Endodermal cell (in vitro differentiated cells): ENCODE results near the gene IGFBP1. TPM values are rescaled to one million over a fixed set of nuclear protein-coding genes. Genes with fewer than 3 reads are reported as not detected.
"Not testable (repeated sequence)": the region's sequence is repeated elsewhere in the genome, so short reads cannot be mapped to it uniquely, and the experiment has no call there.

Source experiments
- DNase-seq: peaks from one replicate; pipeline ENCODE4 v3.0.0-alpha.2; 2017
- H3K27ac ChIP-seq: 2 replicates; pipeline ENCODE4 v1.5.1; 2013; ENCODE audit warnings: mild to moderate bottlenecking, low read depth, low read length, moderate library complexity
- H3K27me3 ChIP-seq: 2 replicates; pipeline ENCODE4 v1.6.1; 2013; ENCODE audit warnings: mild to moderate bottlenecking, low read length, moderate library complexity; ENCODE audit not compliant: insufficient read depth, control insufficient read depth, poor library complexity, severe bottlenecking
- H3K36me3 ChIP-seq: 2 replicates; pipeline ENCODE4 v1.7.0; 2013; ENCODE audit warnings: mild to moderate bottlenecking, low read length, moderate library complexity; ENCODE audit not compliant: control insufficient read depth, insufficient read depth
- H3K4me1 ChIP-seq: one replicate; pipeline ENCODE4 v1.7.0; 2013; ENCODE audit warnings: low read length; ENCODE audit not compliant: control insufficient read depth, insufficient read depth
- H3K4me3 ChIP-seq: 2 replicates; pipeline ENCODE4 v1.5.1; 2013; ENCODE audit warnings: mild to moderate bottlenecking, low read length, moderate library complexity
- H3K9ac ChIP-seq: 2 replicates; pipeline ENCODE4 v1.6.1; 2013; ENCODE audit warnings: mild to moderate bottlenecking, low read length, moderate library complexity; ENCODE audit not compliant: poor library complexity, severe bottlenecking; ENCODE audit errors: extremely low read depth
- H3K9me3 ChIP-seq: 2 replicates; pipeline ENCODE4 v1.6.1; 2013; ENCODE audit warnings: mild to moderate bottlenecking, low read length, moderate library complexity; ENCODE audit not compliant: control insufficient read depth
- H3K27ac Mint-ChIP-seq: 2 replicates; pipeline ENCODE4 v1.8.0; 2020; ENCODE audit warnings: mixed read lengths
- H3K27me3 Mint-ChIP-seq: 2 replicates; pipeline ENCODE4 v1.8.0; 2021; ENCODE audit warnings: mild to moderate bottlenecking, mixed read lengths; ENCODE audit not compliant: insufficient read depth
- H3K36me3 Mint-ChIP-seq: 2 replicates; pipeline ENCODE4 v1.8.0; 2020; ENCODE audit warnings: low read depth, mixed read lengths
- H3K4me1 Mint-ChIP-seq: 2 replicates; pipeline ENCODE4 v1.8.0; 2020; ENCODE audit warnings: mixed read lengths
- H3K4me3 Mint-ChIP-seq: 2 replicates; pipeline ENCODE4 v1.8.0; 2020; ENCODE audit warnings: mild to moderate bottlenecking, moderate library complexity, mixed read lengths
- H3K9me3 Mint-ChIP-seq: 2 replicates; pipeline ENCODE4 v1.8.0; 2020; ENCODE audit warnings: mild to moderate bottlenecking, mixed read lengths
- WGBS, 2 experiments: methylation state at CpG; one replicate each; pipeline versions ENCODE4 v1.1.5 to v1.1.7; 2013; ENCODE audit warnings: missing lambda C conversion rate in 2 of 2, mixed read lengths in 1 of 2; ENCODE audit not compliant: insufficient coverage in 1 of 2, insufficient read length in 1 of 2; 5-methylcytosine and 5-hydroxymethylcytosine counted together
- total RNA-seq, 2 donors: library from RNA; stranded (reverse); fragmentation: NEBNext Ultra II Directional in 1 of 2; extraction: Animal tissue kit (Norgen Biotek cat#: 25700) in 1 of 2; gene quantifications; 2 replicates in 1 of 2; 3 replicates in 1 of 2; pipeline ENCODE4 v1.2.1, GENCODE V29; 2021
- TF ChIP-seq, protein P1 (sequence below): fragments of 200-600 bp; sonication (generic); conservative IDR thresholded peaks from 2 replicates; pipeline ENCODE4 v1.5.0; 2021; ENCODE audit warnings: antibody characterized with exemption, mild to moderate bottlenecking

The IGFBP1 gene
- total RNA-seq, 2 donors from 2014 or later = not detected

GRCh38 chr7:45853491-45853890 lies 34.8 kb upstream of the IGFBP1 start:
- H3K27ac ChIP-seq, H3K9me3 Mint-ChIP-seq, H3K36me3 Mint-ChIP-seq, H3K27ac Mint-ChIP-seq, H3K4me1 Mint-ChIP-seq, H3K9me3 ChIP-seq, H3K9ac ChIP-seq, H3K4me3 ChIP-seq, DNase-seq, H3K27me3 Mint-ChIP-seq, H3K27me3 ChIP-seq, H3K36me3 ChIP-seq, H3K4me1 ChIP-seq, H3K4me3 Mint-ChIP-seq: not testable (repeated sequence)
- WGBS, 2 experiments = 72 to 83% methylated on average over 2 to 8 of the region's 8 CpGs

DNA sequence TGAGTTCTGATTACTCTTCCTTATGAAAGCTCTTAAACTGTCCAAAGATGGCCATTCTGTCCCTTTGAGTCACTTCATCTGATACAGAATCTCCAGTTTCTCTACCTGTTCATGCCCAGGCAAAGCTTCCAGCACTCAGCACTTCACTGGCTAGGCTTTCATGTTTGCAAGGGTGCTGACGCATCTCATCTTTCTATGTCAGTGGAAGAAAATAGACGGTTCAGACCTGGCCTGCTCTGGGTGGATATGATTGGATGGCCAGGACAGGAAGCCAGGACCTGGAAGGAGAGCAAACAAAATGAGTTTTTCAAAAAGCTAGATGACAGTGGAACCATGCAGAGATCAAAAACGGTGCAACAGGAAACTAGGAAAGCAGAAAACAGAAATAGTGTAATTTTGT lies 32.6 kb upstream of the IGFBP1 start:
- not testable (repeated sequence) for H3K36me3 Mint-ChIP-seq, H3K36me3 ChIP-seq, DNase-seq, H3K27me3 Mint-ChIP-seq, H3K27ac ChIP-seq, H3K4me1 Mint-ChIP-seq, H3K4me3 ChIP-seq, H3K9ac ChIP-seq, H3K9me3 ChIP-seq, H3K9me3 Mint-ChIP-seq, H3K4me3 Mint-ChIP-seq, H3K27me3 ChIP-seq, H3K27ac Mint-ChIP-seq, H3K4me1 ChIP-seq
- WGBS, 2 experiments = 68 to 76% methylated on average over 3 of the region's 3 CpGs

DNA sequence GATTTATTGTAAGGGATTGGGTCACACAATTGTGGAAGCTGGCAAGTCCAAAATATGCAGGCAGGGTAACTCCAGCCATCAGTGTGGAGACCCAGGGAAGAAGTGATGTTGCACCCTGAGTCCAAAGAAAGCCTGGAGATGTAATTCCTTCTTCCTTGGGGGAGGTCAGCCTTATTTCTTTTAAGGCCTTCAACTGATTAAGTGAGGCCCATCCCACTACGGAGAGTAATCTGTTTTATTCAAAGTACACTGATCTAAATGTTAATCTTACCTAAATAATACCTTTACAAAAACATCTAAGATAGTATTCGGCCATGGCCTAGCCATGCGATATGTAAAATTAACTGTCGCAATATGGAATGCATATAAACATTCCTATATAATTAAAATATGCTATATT lies 31.4 kb upstream of the IGFBP1 start:
- H3K9ac ChIP-seq, H3K27ac Mint-ChIP-seq, H3K4me3 Mint-ChIP-seq, H3K4me3 ChIP-seq, DNase-seq, H3K4me1 ChIP-seq, H3K4me1 Mint-ChIP-seq, H3K9me3 ChIP-seq, H3K9me3 Mint-ChIP-seq, H3K36me3 ChIP-seq, H3K36me3 Mint-ChIP-seq, H3K27me3 Mint-ChIP-seq, H3K27me3 ChIP-seq, H3K27ac ChIP-seq: not testable (repeated sequence)
- WGBS, 2 experiments = 84% methylated on average over 2 of the region's 4 CpGs; no CpG with 5 or more reads in 1 of the 2 experiments

GRCh38 chr7:45863715-45864114 lies 24.6 kb upstream of the IGFBP1 start:
- TF ChIP-seq, protein P1, sequence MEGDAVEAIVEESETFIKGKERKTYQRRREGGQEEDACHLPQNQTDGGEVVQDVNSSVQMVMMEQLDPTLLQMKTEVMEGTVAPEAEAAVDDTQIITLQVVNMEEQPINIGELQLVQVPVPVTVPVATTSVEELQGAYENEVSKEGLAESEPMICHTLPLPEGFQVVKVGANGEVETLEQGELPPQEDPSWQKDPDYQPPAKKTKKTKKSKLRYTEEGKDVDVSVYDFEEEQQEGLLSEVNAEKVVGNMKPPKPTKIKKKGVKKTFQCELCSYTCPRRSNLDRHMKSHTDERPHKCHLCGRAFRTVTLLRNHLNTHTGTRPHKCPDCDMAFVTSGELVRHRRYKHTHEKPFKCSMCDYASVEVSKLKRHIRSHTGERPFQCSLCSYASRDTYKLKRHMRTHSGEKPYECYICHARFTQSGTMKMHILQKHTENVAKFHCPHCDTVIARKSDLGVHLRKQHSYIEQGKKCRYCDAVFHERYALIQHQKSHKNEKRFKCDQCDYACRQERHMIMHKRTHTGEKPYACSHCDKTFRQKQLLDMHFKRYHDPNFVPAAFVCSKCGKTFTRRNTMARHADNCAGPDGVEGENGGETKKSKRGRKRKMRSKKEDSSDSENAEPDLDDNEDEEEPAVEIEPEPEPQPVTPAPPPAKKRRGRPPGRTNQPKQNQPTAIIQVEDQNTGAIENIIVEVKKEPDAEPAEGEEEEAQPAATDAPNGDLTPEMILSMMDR = peak; percentile 82
- H3K36me3 Mint-ChIP-seq = no peaks in the 10 kb centered on the region
- Histone ChIP-seq H3K4me1 (no peaks in the 10 kb centered on the region), H3K4me3 (no peak overlapping the region), H3K9me3 (no peaks in the 10 kb centered on the region), H3K36me3 (no peaks in the 10 kb centered on the region), H3K27ac (no peak overlapping the region), H3K9ac (no peak overlapping the region), H3K27me3 (no peaks in the 10 kb centered on the region)
- H3K9me3 Mint-ChIP-seq = no peaks in the 10 kb centered on the region
- no peak overlapping the region for H3K27ac Mint-ChIP-seq
- H3K27me3 Mint-ChIP-seq = peaks cover 5% of the 10 kb centered on the region
- WGBS, 2 experiments = 77 to 88% methylated on average over 8 to 9 of the region's 9 CpGs
- H3K4me3 Mint-ChIP-seq = no peak overlapping the region
- H3K4me1 Mint-ChIP-seq = no peaks in the 10 kb centered on the region
- DNase-seq = peak; percentile 86
